IMR-90 (cell line): Measurements from ENCODE around the gene RER1. TPM values are rescaled to one million over a fixed set of nuclear protein-coding genes. Genes with fewer than 3 reads are reported as not detected.

Experiments used
- polyA plus RNA-seq, 3 experiments: library from polyadenylated mRNA; depleted of rRNA; stranded (reverse); fragments of >200 nt; gene quantifications; 2 replicates each; pipeline ENCODE4 v1.2.3, GENCODE V29; 2012; ENCODE audit warnings: low replicate concordance in 1 of 3
- total RNA-seq: library from RNA; depleted of rRNA; stranded (reverse); fragments of >200 nt; gene quantifications from 2 replicates; pipeline ENCODE4 v1.2.3, GENCODE V29; 2012; rRNA removed

Gene RER1
- total and polyA plus RNA-seq, 2 of the 4 experiments (the other 2 are of a cell fraction): 47.1 to 240 TPM

Other genes with a start within 250 kb of the RER1 start
- gene FAAP20, start 197.1 kb upstream of the RER1 start, total RNA-seq: 6.5 and 7.5 TPM in 2 replicates
- 31.5 and 36.8 TPM in 2 replicates for gene FAAP20, start 197.1 kb upstream of the RER1 start, polyA plus RNA-seq (2012; rRNA removed)
- 2.3 and 3.9 TPM in 2 replicates for gene SKI, start 163.5 kb upstream of the RER1 start, total RNA-seq
- 20.1 and 20.8 TPM in 2 replicates for gene SKI, start 163.5 kb upstream of the RER1 start, polyA plus RNA-seq (2012; rRNA removed)
- gene MORN1, start 287 bp upstream of the RER1 start, total RNA-seq: 3.0 and 3.6 TPM in 2 replicates
- 3.5 and 4.2 TPM in 2 replicates for gene MORN1, start 287 bp upstream of the RER1 start, polyA plus RNA-seq (2012; rRNA removed)
- 18.9 and 19.7 TPM in 2 replicates for gene PEX10, start 20.7 kb downstream of the RER1 start, total RNA-seq
- 16.9 and 19.4 TPM in 2 replicates for gene PEX10, start 20.7 kb downstream of the RER1 start, polyA plus RNA-seq (2012; rRNA removed)
- 0.18 and 0.28 TPM in 2 replicates for gene PLCH2, start 84.4 kb downstream of the RER1 start, total RNA-seq
- gene PLCH2, start 84.4 kb downstream of the RER1 start, polyA plus RNA-seq (2012; rRNA removed): 1.9 and 2.4 TPM in 2 replicates
- gene PANK4, start 134.8 kb downstream of the RER1 start, total RNA-seq: 14.0 and 15.3 TPM in 2 replicates
- 18.5 and 23.3 TPM in 2 replicates for gene PANK4, start 134.8 kb downstream of the RER1 start, polyA plus RNA-seq (2012; rRNA removed)
- gene HES5, start 138.4 kb downstream of the RER1 start, total RNA-seq: not detected in 2 replicates
- gene HES5, start 138.4 kb downstream of the RER1 start, polyA plus RNA-seq (2012; rRNA removed): not detected in 2 replicates
- gene TNFRSF14, start 164.5 kb downstream of the RER1 start, total RNA-seq: 1.3 and 1.7 TPM in 2 replicates
- gene TNFRSF14, start 164.5 kb downstream of the RER1 start, polyA plus RNA-seq (2012; rRNA removed): 4.2 and 4.6 TPM in 2 replicates
- 8.1 and 10.9 TPM in 2 replicates for gene PRXL2B, start 194.9 kb downstream of the RER1 start, total RNA-seq
- 22.3 and 23.0 TPM in 2 replicates for gene PRXL2B, start 194.9 kb downstream of the RER1 start, polyA plus RNA-seq (2012; rRNA removed)
- under 0.01 TPM in 2 replicates for gene MMEL1, start 241.2 kb downstream of the RER1 start, total RNA-seq
- 0.12 and 0.20 TPM in 2 replicates for gene MMEL1, start 241.2 kb downstream of the RER1 start, polyA plus RNA-seq (2012; rRNA removed)